ENCODE results near the gene BST1.

Gene BST1

DNA sequence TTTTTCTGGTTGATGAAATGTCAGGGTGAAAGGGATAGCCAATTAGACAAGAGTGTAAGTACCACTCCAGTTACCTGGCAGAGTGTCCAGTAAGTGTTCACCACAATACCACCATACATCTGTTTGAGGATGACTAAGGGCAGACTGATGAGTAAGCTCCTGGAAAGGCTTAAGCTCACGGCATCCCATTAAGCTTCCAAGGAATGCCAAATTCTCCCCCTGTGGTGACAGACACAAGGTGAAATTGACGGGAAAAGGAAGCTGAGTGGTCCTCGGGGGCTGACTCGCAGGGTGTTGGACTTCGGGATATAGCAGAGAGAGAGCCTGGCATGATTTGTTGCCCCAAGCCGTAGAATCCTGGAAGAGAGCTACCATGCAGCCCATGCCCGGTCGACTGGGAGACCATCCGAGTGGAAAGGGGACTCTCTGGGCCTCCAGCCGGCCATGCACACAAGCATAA, 7.6 kb upstream of the BST1 start:
- Histone ChIP-seq H3K27me3 (ENCODE audit: control insufficient read depth, insufficient read depth, low read length) (no peaks in the 10 kb centered on the region), H3K9ac (ENCODE audit: low read length) (no peak overlapping the region), H3K9me3 (ENCODE audit: control insufficient read depth, low read length) (no peaks in the 10 kb centered on the region), H3K36me3 (ENCODE audit: control insufficient read depth, insufficient read depth, low read length) (no peaks in the 10 kb centered on the region), H3K4me1 (ENCODE audit: control insufficient read depth, insufficient read depth, low read length) (no peaks in the 10 kb centered on the region), H3K4me3 (ENCODE audit: low read length) (no peak overlapping the region)

- no peak overlapping the region for H3K4me3 ChIP-seq (ENCODE audit: low read length)
- no peak overlapping the region for H3K9ac ChIP-seq (ENCODE audit: low read length)
- H3K9me3 ChIP-seq (ENCODE audit: control insufficient read depth, low read length), result no peaks in the 10 kb centered on the region
Observed at GRCh38 chr4:15695729-15696128, 7.1 kb upstream of the BST1 start.

DNA sequence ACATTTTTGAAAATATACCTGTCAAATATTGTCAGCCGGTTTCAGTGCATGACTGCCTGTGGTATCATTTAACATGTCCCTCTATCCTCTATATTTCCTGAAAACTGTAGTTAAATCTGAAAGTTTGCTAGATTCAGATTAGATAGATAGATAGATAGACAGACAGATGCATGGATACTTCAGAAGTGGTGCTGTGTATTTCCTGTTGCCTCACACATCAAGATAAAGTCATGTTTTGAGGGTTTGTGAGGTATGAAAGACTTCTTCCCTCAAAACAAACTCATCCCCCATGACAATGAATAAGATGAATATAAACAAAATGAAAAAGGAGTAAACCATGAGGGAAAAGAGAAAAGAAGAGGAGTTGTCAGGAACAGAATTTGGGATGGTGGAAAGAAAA, 6.0 kb upstream of the BST1 start:
- H3K36me3 ChIP-seq (ENCODE audit: control insufficient read depth, insufficient read depth, low read length), result no peaks in the 10 kb centered on the region
- H3K9ac ChIP-seq (ENCODE audit: low read length), result no peak overlapping the region
- H3K27me3 ChIP-seq (ENCODE audit: control insufficient read depth, insufficient read depth, low read length), result no peaks in the 10 kb centered on the region
- no peaks in the 10 kb centered on the region for H3K4me1 ChIP-seq (ENCODE audit: control insufficient read depth, insufficient read depth, low read length)
- H3K9me3 ChIP-seq (ENCODE audit: control insufficient read depth, low read length), result no peaks in the 10 kb centered on the region
- no peak overlapping the region for H3K4me3 ChIP-seq (ENCODE audit: low read length)

More at GRCh38 chr4:15695729-15696128, 7.1 kb upstream of the BST1 start:
- H3K27me3 ChIP-seq (ENCODE audit: control insufficient read depth, insufficient read depth, low read length), result no peaks in the 10 kb centered on the region
- H3K4me1 ChIP-seq (ENCODE audit: control insufficient read depth, insufficient read depth, low read length), result no peaks in the 10 kb centered on the region
- no peaks in the 10 kb centered on the region for H3K36me3 ChIP-seq (ENCODE audit: control insufficient read depth, insufficient read depth, low read length)

GRCh38 chr4:15703439-15703838, 574 bp downstream of the BST1 start:
- H3K9me3 ChIP-seq (ENCODE audit: control insufficient read depth, low read length), result no peaks in the 10 kb centered on the region
- H3K9ac ChIP-seq (ENCODE audit: low read length), result no peak overlapping the region
- no peak overlapping the region for H3K4me3 ChIP-seq (ENCODE audit: low read length)
- no peaks in the 10 kb centered on the region for H3K36me3 ChIP-seq (ENCODE audit: control insufficient read depth, insufficient read depth, low read length)
- no peaks in the 10 kb centered on the region for H3K27me3 ChIP-seq (ENCODE audit: control insufficient read depth, insufficient read depth, low read length)
- no peaks in the 10 kb centered on the region for H3K4me1 ChIP-seq (ENCODE audit: control insufficient read depth, insufficient read depth, low read length)

GRCh38 chr4:15704129-15704528, 1.3 kb downstream of the BST1 start:
- H3K4me1 ChIP-seq (ENCODE audit: control insufficient read depth, insufficient read depth, low read length), result no peaks in the 10 kb centered on the region
- H3K4me3 ChIP-seq (ENCODE audit: low read length), result no peak overlapping the region
- no peaks in the 10 kb centered on the region for H3K36me3 ChIP-seq (ENCODE audit: control insufficient read depth, insufficient read depth, low read length)
- no peaks in the 10 kb centered on the region for H3K27me3 ChIP-seq (ENCODE audit: control insufficient read depth, insufficient read depth, low read length)
- H3K9me3 ChIP-seq (ENCODE audit: control insufficient read depth, low read length), result no peaks in the 10 kb centered on the region
- H3K9ac ChIP-seq (ENCODE audit: low read length), result no peak overlapping the region

- H3K4me3 ChIP-seq (ENCODE audit: low read length), result no peak overlapping the region
- no peak overlapping the region for H3K9ac ChIP-seq (ENCODE audit: low read length)
- no peaks in the 10 kb centered on the region for H3K36me3 ChIP-seq (ENCODE audit: control insufficient read depth, insufficient read depth, low read length)
- no peaks in the 10 kb centered on the region for H3K9me3 ChIP-seq (ENCODE audit: control insufficient read depth, low read length)
- H3K4me1 ChIP-seq (ENCODE audit: control insufficient read depth, insufficient read depth, low read length), result no peaks in the 10 kb centered on the region
- no peaks in the 10 kb centered on the region for H3K27me3 ChIP-seq (ENCODE audit: control insufficient read depth, insufficient read depth, low read length)
Observed at GRCh38 chr4:15706646-15707362, 3.9 kb downstream of the BST1 start.

DNA sequence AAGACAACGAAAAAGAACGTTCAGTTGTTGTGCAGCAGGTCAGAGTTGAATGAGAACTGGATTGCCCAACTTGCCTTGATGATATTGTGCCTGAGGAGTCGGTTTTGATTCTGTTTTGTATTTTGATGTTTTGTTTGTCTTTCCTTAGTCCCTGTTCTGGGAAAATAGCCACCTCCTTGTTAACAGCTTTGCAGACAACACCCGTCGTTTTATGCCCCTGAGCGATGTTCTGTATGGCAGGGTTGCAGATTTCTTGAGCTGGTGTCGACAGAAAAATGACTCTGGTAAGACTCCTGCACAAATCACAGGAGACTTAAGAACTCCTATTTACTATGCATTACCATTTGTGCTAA, 4.5 kb downstream of the BST1 start:
- H3K4me3 ChIP-seq (ENCODE audit: low read length), result no peak overlapping the region
- no peak overlapping the region for H3K9ac ChIP-seq (ENCODE audit: low read length)
- H3K27me3 ChIP-seq (ENCODE audit: control insufficient read depth, insufficient read depth, low read length), result no peaks in the 10 kb centered on the region
- H3K36me3 ChIP-seq (ENCODE audit: control insufficient read depth, insufficient read depth, low read length), result no peaks in the 10 kb centered on the region
- H3K4me1 ChIP-seq (ENCODE audit: control insufficient read depth, insufficient read depth, low read length), result no peaks in the 10 kb centered on the region
- H3K9me3 ChIP-seq (ENCODE audit: control insufficient read depth, low read length), result no peaks in the 10 kb centered on the region

DNA sequence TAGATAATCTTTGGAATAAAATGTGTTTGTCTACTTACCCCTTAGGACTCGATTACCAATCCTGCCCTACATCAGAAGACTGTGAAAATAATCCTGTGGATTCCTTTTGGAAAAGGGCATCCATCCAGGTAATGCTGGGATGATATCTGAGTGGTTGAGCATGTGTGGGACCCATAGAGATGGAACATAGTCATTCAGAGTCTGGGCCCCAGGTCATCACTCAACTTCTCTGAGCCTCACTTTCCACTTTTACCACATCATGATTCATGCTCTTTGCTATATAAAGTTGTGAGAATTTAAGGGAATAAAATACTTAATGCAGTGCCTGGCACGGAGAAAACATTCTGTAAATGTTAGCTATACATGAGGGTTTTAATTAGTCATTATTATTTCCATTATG, 8.9 kb downstream of the BST1 start:
- Histone ChIP-seq H3K9ac (ENCODE audit: low read length) (no peak overlapping the region), H3K4me3 (ENCODE audit: low read length) (no peak overlapping the region), H3K36me3 (ENCODE audit: control insufficient read depth, insufficient read depth, low read length) (no peaks in the 10 kb centered on the region), H3K4me1 (ENCODE audit: control insufficient read depth, insufficient read depth, low read length) (no peaks in the 10 kb centered on the region), H3K9me3 (ENCODE audit: control insufficient read depth, low read length) (no peaks in the 10 kb centered on the region), H3K27me3 (ENCODE audit: control insufficient read depth, insufficient read depth, low read length) (no peaks in the 10 kb centered on the region)

- no peak overlapping the region for H3K9ac ChIP-seq (ENCODE audit: low read length)
- no peaks in the 10 kb centered on the region for H3K36me3 ChIP-seq (ENCODE audit: control insufficient read depth, insufficient read depth, low read length)
- no peak overlapping the region for H3K4me3 ChIP-seq (ENCODE audit: low read length)
- H3K4me1 ChIP-seq (ENCODE audit: control insufficient read depth, insufficient read depth, low read length), result no peaks in the 10 kb centered on the region
- no peaks in the 10 kb centered on the region for H3K9me3 ChIP-seq (ENCODE audit: control insufficient read depth, low read length)
- no peaks in the 10 kb centered on the region for H3K27me3 ChIP-seq (ENCODE audit: control insufficient read depth, insufficient read depth, low read length)
Observed at GRCh38 chr4:15712214-15712613, 9.3 kb downstream of the BST1 start.

DNA sequence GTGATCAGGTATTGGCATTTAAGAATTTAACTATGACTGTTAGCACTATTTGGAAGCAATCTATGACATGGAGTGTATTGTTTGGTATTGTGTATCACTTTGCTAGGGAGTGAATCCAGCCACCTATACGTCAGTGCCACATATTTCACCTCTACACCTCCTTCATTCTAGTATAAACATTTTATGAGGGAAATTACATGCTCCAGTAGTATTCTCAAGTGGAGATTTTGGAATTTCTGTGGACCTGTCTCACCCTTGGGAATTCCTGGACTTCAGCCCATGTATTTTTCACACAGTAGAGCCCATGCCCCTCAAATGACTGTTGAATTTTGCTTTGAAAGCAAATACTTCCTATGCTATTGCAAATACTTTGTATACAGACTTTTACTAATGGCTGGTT, 11.3 kb downstream of the BST1 start:
- Histone ChIP-seq H3K4me3 (ENCODE audit: low read length) (no peak overlapping the region), H3K27me3 (ENCODE audit: control insufficient read depth, insufficient read depth, low read length) (no peaks in the 10 kb centered on the region), H3K9me3 (ENCODE audit: control insufficient read depth, low read length) (no peaks in the 10 kb centered on the region), H3K4me1 (ENCODE audit: control insufficient read depth, insufficient read depth, low read length) (no peaks in the 10 kb centered on the region), H3K9ac (ENCODE audit: low read length) (no peak overlapping the region), H3K36me3 (ENCODE audit: control insufficient read depth, insufficient read depth, low read length) (no peaks in the 10 kb centered on the region)

DNA sequence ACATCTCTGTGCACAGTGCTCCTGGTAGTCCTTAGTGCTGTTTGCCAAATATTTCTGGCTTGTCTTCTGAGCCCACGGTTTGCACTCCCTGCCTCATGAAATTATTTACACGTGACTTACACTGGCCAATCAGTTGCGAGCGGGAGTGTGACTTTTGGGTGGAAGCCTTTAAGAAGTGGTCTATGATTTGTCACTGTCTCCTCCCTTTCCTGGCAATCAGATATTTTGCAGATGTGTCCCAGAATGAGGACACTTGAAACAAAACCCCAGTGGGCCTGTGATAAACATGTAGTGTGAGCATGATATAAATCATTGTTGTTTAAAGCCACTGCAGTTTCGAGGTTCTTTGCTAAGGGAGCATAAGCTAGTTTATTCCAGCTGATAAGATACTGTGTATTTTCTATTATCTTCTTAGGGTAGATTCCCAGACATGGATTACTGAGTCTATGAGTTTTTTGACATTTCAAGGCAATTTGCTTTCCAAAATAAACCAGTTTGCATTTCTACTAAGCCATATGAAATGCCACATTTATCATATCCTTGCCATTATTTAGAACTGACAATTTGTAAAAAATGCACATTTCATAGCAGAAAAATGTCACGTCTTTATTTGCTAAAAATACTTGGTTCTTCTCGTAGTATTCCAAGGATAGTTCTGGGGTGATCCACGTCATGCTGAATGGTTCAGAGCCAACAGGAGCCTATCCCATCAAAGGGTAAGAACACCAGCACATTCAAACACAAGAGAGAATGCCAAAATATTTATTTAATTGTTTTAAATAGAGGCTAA, 12.0 kb downstream of the BST1 start:
- Histone ChIP-seq H3K4me1 (ENCODE audit: control insufficient read depth, insufficient read depth, low read length) (no peaks in the 10 kb centered on the region), H3K9me3 (ENCODE audit: control insufficient read depth, low read length) (no peaks in the 10 kb centered on the region), H3K4me3 (ENCODE audit: low read length) (no peak overlapping the region), H3K36me3 (ENCODE audit: control insufficient read depth, insufficient read depth, low read length) (no peaks in the 10 kb centered on the region), H3K9ac (ENCODE audit: low read length) (no peak overlapping the region), H3K27me3 (ENCODE audit: control insufficient read depth, insufficient read depth, low read length) (no peaks in the 10 kb centered on the region)

- Histone ChIP-seq H3K36me3 (ENCODE audit: control insufficient read depth, insufficient read depth, low read length) (no peaks in the 10 kb centered on the region), H3K27me3 (ENCODE audit: control insufficient read depth, insufficient read depth, low read length) (no peaks in the 10 kb centered on the region), H3K4me1 (ENCODE audit: control insufficient read depth, insufficient read depth, low read length) (no peaks in the 10 kb centered on the region), H3K9ac (ENCODE audit: low read length) (no peak overlapping the region), H3K4me3 (ENCODE audit: low read length) (no peak overlapping the region), H3K9me3 (ENCODE audit: control insufficient read depth, low read length) (no peaks in the 10 kb centered on the region)
Observed at GRCh38 chr4:15716115-15716514, 13.2 kb downstream of the BST1 start.

All from mucosa of stomach (tissue), 1 donor.